IMR-90 (cell line): ENCODE data around the gene MGRN1. TPM values are rescaled to one million over a fixed set of nuclear protein-coding genes. Genes with fewer than 3 reads are reported as not detected.

Source experiments
- ATAC-seq: fragments of 200-7000 bp; cut with Tn5 transposase; 2 replicates; pipeline ENCODE4 v1.9.1; 2020; ENCODE audit warnings: low read depth, mild to moderate bottlenecking, moderate library complexity
- BruUV-seq: library from RNA; stranded (reverse); fragments of 400-500 nt; replicated peaks from 2 replicates; lab custom pipeline; 2021; lab: Mats Ljungman, UMichigan
- CTCF ChIA-PET: fragments of 300-600 bp; formaldehyde crosslinking; extraction: SDS; loops from one replicate; lab custom pipeline; 2021; ENCODE audit warnings: antibody characterized with exemption; lab: Yijun Ruan, JAX
- POLR2A ChIA-PET: fragments of 300-600 bp; sonication (Branson Sonifier 250); formaldehyde crosslinking; loops from one replicate; lab custom pipeline; 2022; ENCODE audit warnings: antibody characterized with exemption; ENCODE audit not compliant: unreplicated experiment; lab: Charles Lee
- DNase-seq: peaks from one replicate; pipeline ENCODE4 v3.0.0; 2013
- H2AFZ ChIP-seq: replicated peaks from 2 replicates; pipeline ENCODE3; 2013; ENCODE audit warnings: low read length, mild to moderate bottlenecking; ENCODE audit not compliant: poor library complexity
- H2AK5ac ChIP-seq: 2 replicates; pipeline ENCODE4 v1.6.1; 2013; ENCODE audit warnings: low read depth, low read length, inconsistent platforms
- H2AK9ac ChIP-seq: replicated peaks from 2 replicates; pipeline ENCODE3; 2013; ENCODE audit warnings: mild to moderate bottlenecking, low read depth, low read length, moderate library complexity; ENCODE audit not compliant: poor library complexity
- H2BK120ac ChIP-seq: 2 replicates; pipeline ENCODE4 v1.6.1; 2013; ENCODE audit warnings: low read depth, low read length, inconsistent platforms
- H2BK15ac ChIP-seq: 3 replicates; pipeline ENCODE4 v1.6.1; 2013; ENCODE audit warnings: low read depth, low read length, inconsistent platforms
- H2BK20ac ChIP-seq: 2 replicates; pipeline ENCODE4 v1.6.1; 2013; ENCODE audit warnings: low read depth, mild to moderate bottlenecking, inconsistent platforms, low read length, moderate library complexity
- H2BK5ac ChIP-seq: 2 replicates; pipeline ENCODE4 v1.6.1; 2013; ENCODE audit warnings: mild to moderate bottlenecking, low read depth, low read length, inconsistent platforms; ENCODE audit not compliant: poor library complexity, severe bottlenecking
- H3K14ac ChIP-seq: replicated peaks from 2 replicates; pipeline ENCODE4 v1.6.1; 2013; ENCODE audit warnings: low read depth, low read length, inconsistent platforms
- H3K18ac ChIP-seq: 2 replicates; pipeline ENCODE4 v1.6.1; 2013; ENCODE audit warnings: low read depth, low read length, control low read depth
- H3K23ac ChIP-seq: 2 replicates; pipeline ENCODE4 v1.6.1; 2013; ENCODE audit warnings: low read depth, low read length, inconsistent platforms
- H3K27ac ChIP-seq: 2 replicates; pipeline ENCODE4 v1.5.1; 2013; ENCODE audit warnings: mild to moderate bottlenecking, control low read depth, low read length; ENCODE audit not compliant: insufficient read depth
- H3K27me3 ChIP-seq: 2 replicates; pipeline ENCODE4 v1.6.1; 2013; ENCODE audit warnings: low read length; ENCODE audit not compliant: control insufficient read depth, insufficient read depth
- H3K36me3 ChIP-seq: 2 replicates; pipeline ENCODE4 v1.6.1; 2013; ENCODE audit warnings: low read length, mixed read lengths; ENCODE audit not compliant: control insufficient read depth, insufficient read depth
- H3K4ac ChIP-seq: 2 replicates; pipeline ENCODE4 v1.6.1; 2013; ENCODE audit warnings: low read depth, low read length, inconsistent platforms
- H3K4me1 ChIP-seq: 2 replicates; pipeline ENCODE4 v1.6.1; 2013; ENCODE audit warnings: low read length, mixed read lengths; ENCODE audit not compliant: control insufficient read depth, insufficient read depth
- H3K4me2 ChIP-seq: 2 replicates; pipeline ENCODE4 v1.6.1; 2013; ENCODE audit warnings: low read depth, mild to moderate bottlenecking, control low read depth, low read length, moderate library complexity
- H3K4me3 ChIP-seq: 2 replicates; pipeline ENCODE4 v1.5.1; 2013; ENCODE audit warnings: low read depth, mild to moderate bottlenecking, control low read depth, low read length, moderate library complexity; ENCODE audit not compliant: insufficient read depth
- H3K56ac ChIP-seq: 2 replicates; pipeline ENCODE4 v1.6.1; 2013; ENCODE audit warnings: low read length, inconsistent platforms; ENCODE audit not compliant: insufficient read depth; ENCODE audit errors: extremely low read depth
- H3K79me1 ChIP-seq, 2 experiments: 2 replicates each; pipeline ENCODE4 v1.6.1; 2013; ENCODE audit warnings: low read length in 2 of 2, inconsistent platforms in 1 of 2, low read depth in 1 of 2
- H3K9ac ChIP-seq: 2 replicates; pipeline ENCODE4 v1.6.1; 2013; ENCODE audit warnings: low read depth, low read length, control low read depth
- H3K9me1 ChIP-seq: 2 replicates; pipeline ENCODE4 v1.6.1; 2013; ENCODE audit warnings: low read length, inconsistent platforms; ENCODE audit not compliant: insufficient read depth
- H3K9me3 ChIP-seq: 2 replicates; pipeline ENCODE4 v1.6.1; 2013; ENCODE audit warnings: low read length; ENCODE audit not compliant: control insufficient read depth, insufficient read depth
- H4K20me1 ChIP-seq: 2 replicates; pipeline ENCODE4 v1.6.1; 2013; ENCODE audit warnings: low read length, inconsistent platforms; ENCODE audit not compliant: insufficient read depth
- H4K5ac ChIP-seq: 2 replicates; pipeline ENCODE4 v1.6.1; 2013; ENCODE audit warnings: mild to moderate bottlenecking, low read depth, low read length, control low read depth
- H4K8ac ChIP-seq, 2 experiments: 2 replicates each; pipeline ENCODE4 v1.6.1; 2013; ENCODE audit warnings: low read depth in 2 of 2, low read length in 2 of 2, control low read depth in 1 of 2, inconsistent platforms in 1 of 2
- H4K91ac ChIP-seq: 2 replicates; pipeline ENCODE4 v1.6.1; 2013; ENCODE audit warnings: low read depth, low read length, inconsistent platforms; ENCODE audit not compliant: insufficient read depth
- BHLHE40 ChIP-seq: fragments of 150-350 bp; IDR thresholded peaks from 2 replicates; pipeline ENCODE4 v1.6.1; 2016; ENCODE audit warnings: mild to moderate bottlenecking, low read depth, low read length
- CEBPB ChIP-seq: IDR thresholded peaks from 2 replicates; pipeline ENCODE4 v1.6.1; 2012; ENCODE audit warnings: low read depth, low read length, improper control_type of control experiment
- CHD1 ChIP-seq: IDR thresholded peaks from 2 replicates; pipeline ENCODE4 v1.6.1; 2012; ENCODE audit warnings: low read depth, low read length, improper control_type of control experiment
- CTCF ChIP-seq: conservative IDR thresholded peaks from 2 replicates; pipeline ENCODE4 v1.5.1; 2012; ENCODE audit warnings: mild to moderate bottlenecking, low read depth, low read length, improper control_type of control experiment
- ELK1 ChIP-seq: fragments of 150-350 bp; IDR thresholded peaks from 2 replicates; pipeline ENCODE4 v1.6.1; 2016; ENCODE audit warnings: low read depth, mild to moderate bottlenecking, low read length, moderate library complexity, borderline replicate concordance
- FOS ChIP-seq: fragments of 150-350 bp; IDR thresholded peaks from 2 replicates; pipeline ENCODE4 v1.6.1; 2016; ENCODE audit warnings: low read depth, low read length
- MXI1 ChIP-seq: IDR thresholded peaks from 2 replicates; pipeline ENCODE4 v1.6.1; 2012; ENCODE audit warnings: low read depth, mild to moderate bottlenecking, low read length, moderate library complexity, borderline replicate concordance
- NFE2L2 ChIP-seq: fragments of 150-350 bp; IDR thresholded peaks from 2 replicates; pipeline ENCODE4 v1.6.1; 2016; ENCODE audit warnings: low read depth, mild to moderate bottlenecking, low read length
- RAD21 ChIP-seq: IDR thresholded peaks from 2 replicates; pipeline ENCODE4 v1.6.1; 2012; ENCODE audit warnings: low read length, improper control_type of control experiment
- RCOR1 ChIP-seq: IDR thresholded peaks from 2 replicates; pipeline ENCODE4 v1.6.1; 2012; ENCODE audit warnings: mild to moderate bottlenecking, low read length, improper control_type of control experiment; ENCODE audit not compliant: insufficient replicate concordance
- RFX5 ChIP-seq: IDR thresholded peaks from 2 replicates; pipeline ENCODE4 v1.8.0; 2012; ENCODE audit warnings: low read depth, mild to moderate bottlenecking, low read length, moderate library complexity
- USF2 ChIP-seq: fragments of 150-350 bp; IDR thresholded peaks from 2 replicates; pipeline ENCODE4 v1.6.1; 2017; ENCODE audit warnings: mild to moderate bottlenecking, antibody characterized with exemption, low read length, low read depth
- WGBS, 2 experiments: methylation state at CpG; one replicate each; pipeline versions ENCODE4 v1.1.5 to v1.1.7; 2013; ENCODE audit warnings: missing lambda C conversion rate in 2 of 2; ENCODE audit not compliant: insufficient read length in 1 of 2; ENCODE audit errors: extremely low coverage in 2 of 2; 5-methylcytosine and 5-hydroxymethylcytosine counted together
- dilution Hi-C: fragments of 300-500 bp; cut with HindIII; formaldehyde crosslinking; loops from one replicate; pipeline ENCODE4 v1.14.3; 2018; ENCODE audit warnings: low sequenced_read_pairs; ENCODE audit not compliant: unreplicated experiment
- in situ Hi-C: fragments of 300-500 bp; cut with MboI; formaldehyde crosslinking; loops from 3 replicates; pipeline ENCODE4 v1.14.3; 2019; ENCODE audit warnings: low sequenced_read_pairs, inconsistent platforms, mixed read lengths
- intact Hi-C: fragments of 100-400 bp; cut with micrococcal nuclease; formaldehyde crosslinking; loops from 2 replicates; pipeline ENCODE4 v1.10.0; 2022
- polyA plus RNA-seq, 3 experiments: library from polyadenylated mRNA; depleted of rRNA; stranded (reverse); fragments of >200 nt; gene quantifications; 2 replicates each; pipeline ENCODE4 v1.2.3, GENCODE V29; 2012; ENCODE audit warnings: low replicate concordance in 1 of 3
- total RNA-seq: library from RNA; depleted of rRNA; stranded (reverse); fragments of >200 nt; gene quantifications from 2 replicates; pipeline ENCODE4 v1.2.3, GENCODE V29; 2012

The MGRN1 gene
- total and polyA plus RNA-seq, 2 of the 4 experiments (the other 2 are of a cell fraction): 11.7 to 32.7 TPM

- H3K23ac ChIP-seq: no peak overlapping the region
- in situ Hi-C loops (no loop called here), dilution Hi-C loops (no loop called here), intact Hi-C loops (no loop called here)
- no peak overlapping the region for H3K14ac ChIP-seq
- ChIA-PET CTCF (no interaction called here), POLR2A (no interaction called here)
- 100% methylated on average over 1 of the region's 17 CpGs; no CpG with 5 or more reads in 1 of the 2 experiments for WGBS, 2 experiments
- H3K9me1 ChIP-seq: 0 out of 2 replicates have a peak, but pooled peaks cover 3% of the 10 kb centered on the region
- 0 out of 2 replicates have a peak, but pooled peaks cover 3% of the 10 kb centered on the region for H4K20me1 ChIP-seq
- H3K18ac ChIP-seq: no peak overlapping the region
- H3K56ac ChIP-seq: no peak overlapping the region
- H3K9ac ChIP-seq: no peak overlapping the region
- no peak for DNase-seq
- no peak overlapping the region for H2BK120ac ChIP-seq
- H3K36me3 ChIP-seq: peaks cover 61% of the 10 kb centered on the region
- BruUV-seq: no TSS peak
- no peak overlapping the region for H4K8ac ChIP-seq
- no peak overlapping the region for H3K27ac ChIP-seq
- H2BK5ac ChIP-seq: no peak overlapping the region
- no peak overlapping the region for H2AK5ac ChIP-seq
- no peak overlapping the region for H2BK15ac ChIP-seq
- no peak overlapping the region for H2AFZ ChIP-seq
- no peak overlapping the region for H3K4me3 ChIP-seq
- H2BK20ac ChIP-seq: no peak overlapping the region
- no peak overlapping the region for H3K4me2 ChIP-seq
- H4K91ac ChIP-seq: no peak overlapping the region
- H3K4ac ChIP-seq: no peak overlapping the region
- no peak overlapping the region for H2AK9ac ChIP-seq
- H3K27me3 ChIP-seq: no peaks in the 10 kb centered on the region
- H3K4me1 ChIP-seq: no peaks in the 10 kb centered on the region
- H3K9me3 ChIP-seq: no peaks in the 10 kb centered on the region
- H4K5ac ChIP-seq: no peak overlapping the region
- ATAC-seq: no peak
- no peak for TF ChIP-seq CHD1
- no peak for TF ChIP-seq RFX5
- no peak for TF ChIP-seq USF2
- TF ChIP-seq CTCF: no peak
- TF ChIP-seq CEBPB: no peak
- no peak for TF ChIP-seq NFE2L2
- TF ChIP-seq RAD21: no peak
- no peak for TF ChIP-seq ELK1
- TF ChIP-seq FOS: no peak
- TF ChIP-seq MXI1: no peak
- TF ChIP-seq RCOR1: no peak
- TF ChIP-seq BHLHE40: no peak
- H3K79me1 ChIP-seq: peaks cover 0 to 9% of the 10 kb centered on the region in 2 experiments; a peak in 1 of 4 replicates
These were observed 77.3 kb downstream of the MGRN1 start for GRCh38 chr16:4701791-4702465.
